Measurements from ENCODE around the gene IGFLR1.

The IGFLR1 gene

GRCh38 chr19:35722897-35723296 lies 19.4 kb downstream of the IGFLR1 start:
- no peak for DNase-seq

GRCh38 chr19:35722461-35722860 lies 19.8 kb downstream of the IGFLR1 start:
- DNase-seq = no peak

- DNase-seq = no peak
These were observed 20.9 kb downstream of the IGFLR1 start for GRCh38 chr19:35721374-35721773.

GRCh38 chr19:35720648-35721047 lies 21.6 kb downstream of the IGFLR1 start:
- no peak for DNase-seq

- DNase-seq = no peak
These were observed 22.1 kb downstream of the IGFLR1 start for GRCh38 chr19:35720163-35720524.

GRCh38 chr19:35719402-35720162 lies 22.7 kb downstream of the IGFLR1 start:
- no peak for DNase-seq

GRCh38 chr19:35718345-35719041 lies 23.8 kb downstream of the IGFLR1 start:
- DNase-seq = peak; percentile 58

- peak; percentile 98 for DNase-seq
These were observed 24.4 kb downstream of the IGFLR1 start, which contains the start of gene KMT2B for GRCh38 chr19:35717665-35718344. Gene KMT2B, plus strand, starts transcription at chr19:35718003. Its CDS starts 16 bp downstream, at chr19:35718019.

- DNase-seq = peak; percentile 84
These were observed 25.2 kb downstream of the IGFLR1 start for GRCh38 chr19:35716801-35717664.

- DNase-seq = peak; percentile 43
These were observed 26.1 kb downstream of the IGFLR1 start for GRCh38 chr19:35715981-35716800.

- peak; percentile 21 for DNase-seq
These were observed 26.9 kb downstream of the IGFLR1 start for GRCh38 chr19:35715355-35715809.

GRCh38 chr19:35714601-35715354 lies 27.5 kb downstream of the IGFLR1 start:
- DNase-seq = peak; percentile 74

- peak; percentile 22 for DNase-seq
These were observed 28.3 kb downstream of the IGFLR1 start for GRCh38 chr19:35713904-35714495.

GRCh38 chr19:35713506-35713850 lies 28.8 kb downstream of the IGFLR1 start:
- DNase-seq = no peak

GRCh38 chr19:35712567-35713505 lies 29.4 kb downstream of the IGFLR1 start:
- peak; percentile 92 for DNase-seq

- DNase-seq = peak; percentile 94
These were observed 31.2 kb downstream of the IGFLR1 start for GRCh38 chr19:35710784-35711723.

- no peak for DNase-seq
These were observed 33.9 kb downstream of the IGFLR1 start for GRCh38 chr19:35708391-35708790.

- peak; percentile 27 for DNase-seq
These were observed 38.0 kb downstream of the IGFLR1 start, which contains the start of gene ZBTB32 for GRCh38 chr19:35704218-35704617. Gene ZBTB32, plus strand, starts transcription at chr19:35704558. Its CDS starts 10,069 bp downstream, at chr19:35714627.
